ENCODE measurements around the gene TOGARAM2. TPM values are rescaled to one million over a fixed set of nuclear protein-coding genes. Genes with fewer than 3 reads are reported as not detected.

Gene TOGARAM2
- total and polyA plus RNA-seq, 2 of the 13 experiments (the other 11 are each of a cell fraction or from before 2014, with no cell fraction given), result under 0.01 to 0.05 TPM

DNA sequence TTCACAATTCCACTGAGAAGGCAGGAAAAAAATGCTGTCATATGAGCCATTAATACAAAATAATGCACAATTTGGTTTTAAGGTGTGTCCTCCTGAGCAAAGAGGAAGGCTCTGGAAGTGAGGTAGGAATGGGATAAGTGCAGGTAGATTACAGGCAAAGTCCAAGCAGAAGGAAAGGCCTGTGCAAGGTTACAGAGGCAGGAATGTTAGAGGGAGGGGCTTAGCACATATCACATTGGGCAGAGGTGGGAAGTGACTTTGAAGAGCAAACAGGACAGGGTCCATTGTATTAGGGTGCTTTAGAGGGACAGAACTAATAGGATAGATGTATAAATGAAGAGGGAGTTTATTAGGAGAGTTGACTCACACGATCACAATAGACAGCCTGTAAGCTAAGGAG is 119.5 kb downstream of the TOGARAM2 start (continued):
- TF ChIP-seq ZNF407 (CRISPR knock-in tag; IDR thresholded peaks at IDR 0.05; ENCODE audit: not compliant biosample characterization) (no peak), ZNF724P (CRISPR knock-in tag; IDR thresholded peaks at IDR 0.05; ENCODE audit: borderline replicate concordance) (peak; percentile 98)

Small RNAs within 50 kb of the gene (small RNA-seq; reads per million reads assigned to genes)
- 0 reads per million in 3 experiments for gene RF00019 (ENCODE audit: insufficient read depth in 2 of 3, insufficient read length in 3 of 3, low read depth in 2 of 3, low replicate concordance in 1 of 3)

Other genes with a start within 250 kb of the TOGARAM2 start
- 109 and 209 TPM in 2 replicates for gene PPP1CB, start 229.5 kb upstream of the TOGARAM2 start, total RNA-seq (2016; rRNA removed; fragmentation: Illumina TruSeq; extraction: Trizol)
- gene PPP1CB, start 229.5 kb upstream of the TOGARAM2 start, polyA plus RNA-seq (2011; rRNA removed), result 33.8 and 46.9 TPM in 2 replicates
- gene SPDYA, start 170.5 kb upstream of the TOGARAM2 start, total RNA-seq (2016; rRNA removed; fragmentation: Illumina TruSeq; extraction: Trizol), result 0.17 and 0.75 TPM in 2 replicates
- 0.08 and 0.32 TPM in 2 replicates for gene SPDYA, start 170.5 kb upstream of the TOGARAM2 start, polyA plus RNA-seq (2011; rRNA removed)
- gene TRMT61B, start 111.0 kb upstream of the TOGARAM2 start, total RNA-seq (2016; rRNA removed; fragmentation: Illumina TruSeq; extraction: Trizol), result 23.5 and 29.7 TPM in 2 replicates
- gene TRMT61B, start 111.0 kb upstream of the TOGARAM2 start, polyA plus RNA-seq (2011; rRNA removed), result 15.3 and 19.7 TPM in 2 replicates
- gene WDR43, start 86.6 kb upstream of the TOGARAM2 start, total RNA-seq (2016; rRNA removed; fragmentation: Illumina TruSeq; extraction: Trizol), result 167 and 253 TPM in 2 replicates
- 88.9 and 121 TPM in 2 replicates for gene WDR43, start 86.6 kb upstream of the TOGARAM2 start, polyA plus RNA-seq (2011; rRNA removed)
- gene PCARE, start 93.2 kb downstream of the TOGARAM2 start, total RNA-seq (2016; rRNA removed; fragmentation: Illumina TruSeq; extraction: Trizol), result not detected in 2 replicates
- not detected in 2 replicates for gene PCARE, start 93.2 kb downstream of the TOGARAM2 start, polyA plus RNA-seq (2011; rRNA removed)
- 0.46 TPM in 2 replicates for gene CLIP4, start 134.1 kb downstream of the TOGARAM2 start, total RNA-seq (2016; rRNA removed; fragmentation: Illumina TruSeq; extraction: Trizol)
- 0.49 and 0.59 TPM in 2 replicates for gene CLIP4, start 134.1 kb downstream of the TOGARAM2 start, polyA plus RNA-seq (2011; rRNA removed)

Data from HepG2 (cell line).